Loucy (cell line): ENCODE results near the gene CMC4.
A peak's percentile ranks its signal among the peaks of the same experiment; 100 is the strongest.

ENCODE experiments used
- H2AFZ ChIP-seq: fragments of 200-600 bp; sonication (generic); 2 replicates; pipeline ENCODE4 v1.6.0; 2016; ENCODE audit warnings: antibody characterized with exemption, mild to moderate bottlenecking, low read length, moderate library complexity
- H3F3A ChIP-seq: fragments of 200-600 bp; 2 replicates; pipeline ENCODE4 v1.6.0; 2016; ENCODE audit warnings: antibody characterized with exemption, low read depth, mild to moderate bottlenecking
- H3K27me3 ChIP-seq: fragments of 200-600 bp; sonication (generic); 2 replicates; pipeline ENCODE4 v1.6.1; 2014; ENCODE audit warnings: low read length, mild to moderate bottlenecking; ENCODE audit not compliant: insufficient read depth, poor library complexity, severe bottlenecking
- H3K36me3 ChIP-seq: fragments of 200-600 bp; sonication (generic); 2 replicates; pipeline ENCODE4 v1.6.1; 2016; ENCODE audit warnings: low read length; ENCODE audit not compliant: insufficient read depth
- H3K4me1 ChIP-seq: fragments of 200-600 bp; sonication (generic); 2 replicates; pipeline ENCODE4 v1.5.1; 2014; ENCODE audit warnings: low read length, mild to moderate bottlenecking; ENCODE audit not compliant: insufficient read depth, poor library complexity, severe bottlenecking
- H3K4me2 ChIP-seq: fragments of 200-600 bp; sonication (generic); 2 replicates; pipeline ENCODE4 v1.6.0; 2014; ENCODE audit warnings: antibody characterized with exemption, low read length, low read depth, mild to moderate bottlenecking; ENCODE audit not compliant: poor library complexity, severe bottlenecking
- H3K4me3 ChIP-seq: fragments of 200-600 bp; sonication (generic); 2 replicates; pipeline ENCODE4 v1.5.1; 2014; ENCODE audit warnings: low read length, mild to moderate bottlenecking, mixed read lengths; ENCODE audit not compliant: poor library complexity, severe bottlenecking
- H3K79me2 ChIP-seq: fragments of 200-600 bp; sonication (generic); 2 replicates; pipeline ENCODE4 v1.6.1; 2014; ENCODE audit warnings: low read length; ENCODE audit not compliant: insufficient read depth
- H3K9ac ChIP-seq: fragments of 200-600 bp; sonication (generic); 2 replicates; pipeline ENCODE4 v1.6.0; 2014; ENCODE audit warnings: mild to moderate bottlenecking, low read depth, low read length, moderate library complexity; ENCODE audit not compliant: poor library complexity, severe bottlenecking
- H3K9me2 ChIP-seq: fragments of 200-600 bp; sonication (generic); replicated peaks from 2 replicates; pipeline ENCODE4 v1.6.1; 2016; ENCODE audit warnings: low read depth, low read length, mixed read lengths
- H3K9me3 ChIP-seq: fragments of 200-600 bp; sonication (generic); 2 replicates; pipeline ENCODE4 v1.6.1; 2014; ENCODE audit warnings: mild to moderate bottlenecking, antibody characterized with exemption, low read length, low read depth; ENCODE audit not compliant: insufficient read depth
- H4K20me1 ChIP-seq: fragments of 200-600 bp; sonication (generic); 2 replicates; pipeline ENCODE4 v1.6.0; 2014; ENCODE audit warnings: antibody characterized with exemption, low read length, mild to moderate bottlenecking; ENCODE audit not compliant: insufficient read depth, poor library complexity, severe bottlenecking
- CTCF ChIP-seq: fragments of 200-600 bp; sonication (generic); conservative IDR thresholded peaks from 2 replicates; pipeline ENCODE4 v1.5.1; 2014; ENCODE audit warnings: mild to moderate bottlenecking, antibody characterized with exemption, low read length
- EZH2phosphoT487 ChIP-seq: fragments of 200-600 bp; IDR thresholded peaks from 2 replicates; pipeline ENCODE4 v1.6.1; 2018; ENCODE audit warnings: antibody characterized with exemption, mild to moderate bottlenecking, moderate library complexity, borderline replicate concordance

CMC4 gene

GRCh38 chrX:155022585-155022984 lies 48.4 kb downstream of the CMC4 start, which contains the start of gene F8:
Gene F8 (minus strand): TSS chrX:155022723. CDS start chrX:155022552, 171 bp downstream.
- Histone ChIP-seq H3K9me2 (no peaks in the 10 kb centered on the region), H3K4me3 (peak within 1 kb of the TSS; percentile 24), H3K27me3 (no peaks in the 10 kb centered on the region), H3K9ac (no peak within 1 kb of the TSS), H3K4me1 (no peaks in the 10 kb centered on the region), H3F3A (peaks cover 5% of the 10 kb centered on the region), H4K20me1 (no peaks in the 10 kb centered on the region), H3K4me2 (peak within 1 kb of the TSS; percentile 47), H2AFZ (peak within 1 kb of the TSS; percentile 48; the same call in 1 of the 2 replicates), H3K9me3 (no peaks in the 10 kb centered on the region), H3K36me3 (no peaks in the 10 kb centered on the region), H3K79me2 (peaks cover under 1% of the 10 kb centered on the region; the same call in 1 of the 2 replicates)
- no peak for TF ChIP-seq CTCF
- TF ChIP-seq EZH2phosphoT487 = no peak

- Histone ChIP-seq H3K9ac (no peak overlapping the region), H3K27me3 (no peaks in the 10 kb centered on the region), H3K9me3 (no peaks in the 10 kb centered on the region), H4K20me1 (no peaks in the 10 kb centered on the region), H3K36me3 (no peaks in the 10 kb centered on the region), H3K4me1 (no peaks in the 10 kb centered on the region), H3K9me2 (no peaks in the 10 kb centered on the region), H2AFZ (no peak overlapping the region), H3F3A (no peaks in the 10 kb centered on the region), H3K79me2 (no peaks in the 10 kb centered on the region), H3K4me2 (no peak overlapping the region), H3K4me3 (no peak overlapping the region)
- TF ChIP-seq EZH2phosphoT487 = no peak
- no peak for TF ChIP-seq CTCF
Measured at GRCh38 chrX:155020591-155020990, 50.3 kb downstream of the CMC4 start.
